Measurements from ENCODE around the gene FAM156B. TPM values are rescaled to one million over a fixed set of nuclear protein-coding genes. Genes with fewer than 3 reads are reported as not detected.
"Not testable (repeated sequence)": the region's sequence is repeated elsewhere in the genome, so short reads cannot be mapped to it uniquely, and the experiment has no call there.

Gene FAM156B
- total and polyA plus RNA-seq, 8 donors, result 4.5 to 83.3 (median 5.5) TPM

- FAIRE-seq; H3K9me3 ChIP-seq; H3K36me3 ChIP-seq; H3K4me3 ChIP-seq; DNase-seq; intact Hi-C loops (cut with DNase I); H3K27me3 ChIP-seq; H3K27ac ChIP-seq; ATAC-seq; H3K4me1 ChIP-seq: not testable (repeated sequence)
- WGBS, 2 donors, result no CpG with 5 or more reads among the region's 17 CpGs
Observed at GRCh38 chrX:52907900-52908299, 10.8 kb downstream of the FAM156B start.

DNA sequence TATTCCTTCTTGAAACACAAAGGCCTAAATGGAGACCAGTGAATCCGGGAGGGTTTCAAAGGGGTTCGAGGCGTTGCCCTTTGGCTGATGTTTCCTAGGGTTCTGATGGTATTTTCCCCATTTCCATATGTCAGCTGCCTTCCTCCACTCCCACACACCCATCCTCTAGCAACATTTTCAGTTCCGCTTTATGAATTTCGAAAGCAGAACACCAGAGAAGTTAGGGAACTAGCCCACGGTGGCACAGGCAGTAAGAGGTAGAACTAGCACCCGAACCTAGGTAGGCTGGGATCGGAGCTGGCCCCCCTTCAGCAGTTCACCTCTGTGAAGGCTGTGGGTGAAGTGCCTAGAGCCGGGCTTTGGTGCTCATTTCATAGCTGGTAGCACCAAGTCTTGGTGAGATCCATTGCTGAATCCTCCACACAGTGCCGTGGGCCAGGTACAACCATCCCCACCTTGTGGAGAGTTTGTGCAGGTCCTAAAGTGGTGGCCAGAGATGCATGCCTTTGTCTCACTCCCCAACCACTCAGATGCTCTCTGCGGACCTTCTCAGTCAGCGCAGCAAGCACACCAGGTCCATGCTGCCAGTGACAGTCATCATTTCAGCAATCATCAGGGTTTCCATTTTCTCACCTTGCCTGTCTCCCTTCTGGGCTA is 12.3 kb downstream of the FAM156B start:
- H3K27me3 ChIP-seq; H3K27ac ChIP-seq; H3K36me3 ChIP-seq; H3K9me3 ChIP-seq; H3K4me1 ChIP-seq; DNase-seq; intact Hi-C loops (cut with DNase I); H3K4me3 ChIP-seq; FAIRE-seq: not testable (repeated sequence)
- ATAC-seq, result peak in 1 of 4 donors; percentile 31
- WGBS, 2 donors, result no CpG with 5 or more reads among the region's 12 CpGs

GRCh38 chrX:52913681-52914080 is 16.6 kb downstream of the FAM156B start:
- FAIRE-seq, result not testable (repeated sequence)

DNA sequence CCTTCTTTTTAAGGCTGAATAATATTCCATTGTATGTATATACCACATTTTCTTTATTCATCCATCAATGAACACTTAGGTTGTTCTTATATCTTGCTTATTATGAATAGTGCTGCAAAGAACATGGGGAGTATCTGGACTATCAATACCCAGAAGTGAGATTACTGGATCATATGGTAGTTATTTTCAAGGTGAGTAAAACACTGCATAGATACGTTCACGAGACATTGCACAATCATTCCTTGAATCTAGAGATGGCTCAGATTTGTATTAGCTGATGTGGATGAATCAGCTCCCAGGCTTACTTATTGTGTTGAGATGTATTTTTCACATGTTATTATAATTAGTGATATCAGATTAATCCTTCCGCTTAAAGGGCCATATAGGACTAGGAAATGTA is 17.6 kb downstream of the FAM156B start:
- peak; percentile 93 for FAIRE-seq
- DNase-seq, result not testable (repeated sequence)

More at GRCh38 chrX:52913681-52914080, 16.6 kb downstream of the FAM156B start:
- DNase-seq; H3K4me3 ChIP-seq; ATAC-seq; H3K27me3 ChIP-seq; H3K9me3 ChIP-seq; intact Hi-C loops (cut with DNase I); H3K36me3 ChIP-seq; H3K27ac ChIP-seq; H3K4me1 ChIP-seq: not testable (repeated sequence)
- no CpG with 5 or more reads among the region's 9 CpGs for WGBS, 2 donors

DNA sequence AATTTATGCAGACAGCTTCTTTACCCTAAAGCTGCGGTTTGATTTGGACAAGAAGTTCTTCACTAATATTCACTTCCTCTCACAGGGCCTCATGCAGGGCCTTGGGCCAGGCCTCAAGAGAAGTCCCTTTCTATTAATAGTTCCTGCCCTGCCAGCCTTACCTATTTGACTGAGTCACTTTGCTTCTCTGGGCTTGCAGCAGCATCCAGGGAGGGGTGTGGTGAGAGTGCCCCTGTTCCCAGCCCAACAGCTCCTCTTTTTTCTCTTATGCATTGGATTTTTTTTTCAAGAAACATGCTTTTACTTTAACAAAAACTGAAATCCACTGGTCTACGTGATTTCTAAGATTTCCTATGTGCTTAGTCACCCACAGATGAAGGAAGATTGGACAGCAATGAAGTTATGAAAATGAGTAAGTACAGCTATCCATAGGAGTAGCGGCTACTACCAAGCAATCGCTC is 26.7 kb downstream of the FAM156B start:
- intact Hi-C loops (cut with DNase I), result no loop called here
- Histone ChIP-seq H3K4me1 (no peaks in the 10 kb centered on the region), H3K27me3 (peaks cover 0 to 10% (median 0%) of the 10 kb centered on the region in 4 donors), H3K4me3 (no peak overlapping the region), H3K36me3 (no peaks in the 10 kb centered on the region), H3K9me3 (no peaks in the 10 kb centered on the region), H3K27ac (no peak overlapping the region)
- TF ChIP-seq, protein P1, sequence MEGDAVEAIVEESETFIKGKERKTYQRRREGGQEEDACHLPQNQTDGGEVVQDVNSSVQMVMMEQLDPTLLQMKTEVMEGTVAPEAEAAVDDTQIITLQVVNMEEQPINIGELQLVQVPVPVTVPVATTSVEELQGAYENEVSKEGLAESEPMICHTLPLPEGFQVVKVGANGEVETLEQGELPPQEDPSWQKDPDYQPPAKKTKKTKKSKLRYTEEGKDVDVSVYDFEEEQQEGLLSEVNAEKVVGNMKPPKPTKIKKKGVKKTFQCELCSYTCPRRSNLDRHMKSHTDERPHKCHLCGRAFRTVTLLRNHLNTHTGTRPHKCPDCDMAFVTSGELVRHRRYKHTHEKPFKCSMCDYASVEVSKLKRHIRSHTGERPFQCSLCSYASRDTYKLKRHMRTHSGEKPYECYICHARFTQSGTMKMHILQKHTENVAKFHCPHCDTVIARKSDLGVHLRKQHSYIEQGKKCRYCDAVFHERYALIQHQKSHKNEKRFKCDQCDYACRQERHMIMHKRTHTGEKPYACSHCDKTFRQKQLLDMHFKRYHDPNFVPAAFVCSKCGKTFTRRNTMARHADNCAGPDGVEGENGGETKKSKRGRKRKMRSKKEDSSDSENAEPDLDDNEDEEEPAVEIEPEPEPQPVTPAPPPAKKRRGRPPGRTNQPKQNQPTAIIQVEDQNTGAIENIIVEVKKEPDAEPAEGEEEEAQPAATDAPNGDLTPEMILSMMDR (IDR thresholded peaks at IDR 0.05), result no peak
- peak in 2 of 6 donors; percentile 17 to 28 for DNase-seq
- FAIRE-seq, result no peak
- 37 to 38% methylated on average over 4 of the region's 4 CpGs for WGBS, 2 donors
- ATAC-seq, result peak in 1 of 4 donors; percentile 6

More for the DNA sequence above, 17.6 kb downstream of the FAM156B start:
- H3K4me1 ChIP-seq; H3K4me3 ChIP-seq; H3K27me3 ChIP-seq; H3K9me3 ChIP-seq; H3K36me3 ChIP-seq; intact Hi-C loops (cut with DNase I); H3K27ac ChIP-seq; ATAC-seq: not testable (repeated sequence)
- no CpG with 5 or more reads among the region's 3 CpGs for WGBS, 2 donors

- H3K4me3 ChIP-seq; H3K36me3 ChIP-seq; FAIRE-seq; DNase-seq; H3K4me1 ChIP-seq; ATAC-seq; H3K9me3 ChIP-seq; H3K27ac ChIP-seq; intact Hi-C loops (cut with DNase I): not testable (repeated sequence)
- peaks cover 0 to 13% (median 1%) of the 10 kb centered on the region in 4 donors for H3K27me3 ChIP-seq
- 72 to 77% methylated on average over 6 of the region's 6 CpGs for WGBS, 2 donors
Observed at GRCh38 chrX:52930214-52930613, 33.1 kb downstream of the FAM156B start.

GRCh38 chrX:52933213-52933612 is 36.1 kb downstream of the FAM156B start:
- DNase-seq (peak in 1 of 6 donors; percentile 6), FAIRE-seq (no peak), ATAC-seq (no peak)
- TF ChIP-seq, protein P1 (IDR thresholded peaks at IDR 0.05), result no peak
- Histone ChIP-seq H3K27ac (no peak overlapping the region), H3K4me1 (peaks cover 0 to 4% (median 4%) of the 10 kb centered on the region in 3 donors), H3K36me3 (no peaks in the 10 kb centered on the region), H3K9me3 (no peaks in the 10 kb centered on the region), H3K4me3 (no peak overlapping the region), H3K27me3 (peaks cover 0 to 3% (median 1%) of the 10 kb centered on the region in 4 donors)
- intact Hi-C loops (cut with DNase I), result no loop called here
- 87 to 88% methylated on average over 2 of the region's 2 CpGs for WGBS, 2 donors
